Hematopoietic multipotent progenitor cell treated with erythropoietin and hydrocortisone succinate and interleukin-3 and kit ligand, for 6 days (in vitro differentiated cells): Measurements from ENCODE around the gene TMEM30A.
A peak's percentile ranks its signal among the peaks of the same experiment; 100 is the strongest.

Experiments
- DNase-seq: peaks from one replicate; pipeline ENCODE4 v3.0.0-alpha.2; 2015

Gene TMEM30A

DNA sequence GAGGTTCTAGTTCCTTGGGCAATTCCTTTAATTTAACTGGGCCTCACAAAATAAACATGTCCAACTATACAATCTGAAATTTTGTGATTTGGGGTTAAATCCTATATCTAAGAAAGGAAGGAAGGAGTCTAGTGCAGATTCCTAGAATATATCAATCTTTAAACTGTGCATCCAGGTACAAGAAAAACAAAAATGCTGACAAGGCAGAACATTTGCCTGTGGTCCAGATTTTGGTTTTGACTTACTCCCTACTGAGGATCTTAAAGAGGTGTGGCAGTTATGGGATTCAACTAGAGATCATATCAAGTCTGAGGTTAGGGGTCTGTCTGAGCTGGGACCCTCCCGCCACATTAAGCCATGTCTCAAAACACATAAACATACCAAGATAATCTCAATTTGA, 23.3 kb downstream of the TMEM30A start:
- no peak for DNase-seq

DNA sequence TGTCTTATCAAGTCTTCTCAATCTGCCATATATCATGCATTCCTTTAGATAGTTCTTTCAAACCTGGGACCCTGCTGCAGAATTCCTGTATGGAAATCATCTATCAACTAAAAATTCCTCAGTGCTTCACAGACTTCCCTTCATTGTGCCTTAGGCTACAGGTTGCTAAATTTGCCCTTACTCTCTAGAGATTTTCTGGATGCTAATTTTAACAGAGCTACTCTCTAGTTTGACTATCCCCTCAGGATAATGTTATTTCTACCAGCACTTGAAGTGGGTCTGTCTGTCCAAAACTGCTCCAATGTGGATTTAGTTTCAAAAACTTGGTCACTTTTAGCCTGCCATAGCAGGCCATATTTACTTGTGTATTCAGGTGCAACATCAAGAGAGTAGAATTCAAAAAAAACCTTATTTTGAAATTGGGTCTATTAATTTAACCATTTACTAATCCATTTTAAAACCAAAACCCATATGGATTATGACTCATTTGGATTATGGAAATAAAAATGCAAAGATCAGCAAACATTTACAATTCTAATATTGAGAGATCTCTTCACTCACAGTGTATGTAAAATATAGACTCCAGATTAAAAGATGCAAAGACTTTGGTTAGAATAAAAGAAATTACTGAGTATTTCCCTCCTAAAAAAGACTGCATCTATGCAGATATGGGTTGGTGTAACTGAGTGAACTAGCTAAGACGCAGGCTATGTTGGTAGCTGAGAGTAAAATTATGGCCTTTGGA, 27.1 kb downstream of the TMEM30A start:
- no peak for DNase-seq

DNA sequence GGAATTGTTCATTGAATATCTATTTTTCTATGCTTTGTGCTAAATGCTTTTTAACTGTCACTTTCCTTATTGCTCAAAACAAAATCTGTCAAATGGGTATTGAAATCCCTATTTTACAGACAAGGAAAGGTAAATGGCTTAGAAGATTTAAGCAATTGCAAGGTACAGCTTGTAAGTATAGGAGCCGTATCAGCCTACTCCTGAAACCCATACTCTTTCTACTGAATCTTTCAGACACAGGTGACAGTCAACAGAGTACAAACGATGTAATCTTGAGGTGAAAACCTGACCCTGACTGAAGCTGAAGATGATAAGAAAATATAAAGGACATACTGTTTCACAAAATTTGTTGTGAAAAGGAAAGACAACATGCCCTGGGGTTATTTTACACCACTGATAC, 34.0 kb downstream of the TMEM30A start:
- no peak for DNase-seq

DNA sequence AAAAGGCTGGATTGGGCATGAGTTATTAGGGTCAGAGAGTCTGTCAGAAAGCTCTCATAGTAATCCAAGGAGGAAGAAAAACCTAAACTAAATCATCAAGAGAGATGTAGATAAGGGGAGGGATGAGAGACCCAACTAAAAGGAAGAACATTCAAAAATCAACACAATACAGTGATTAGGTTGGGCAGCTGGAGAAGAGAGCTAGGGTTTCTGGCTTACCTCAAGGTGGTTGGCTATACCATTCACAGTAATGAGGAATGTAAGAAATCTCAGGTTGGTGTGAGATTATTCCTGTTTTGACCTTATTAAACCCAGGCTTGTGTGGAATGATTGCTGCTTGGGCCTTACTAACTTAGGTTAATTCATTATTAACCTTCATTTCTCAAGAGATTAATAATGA, 34.8 kb downstream of the TMEM30A start:
- DNase-seq: no peak

DNA sequence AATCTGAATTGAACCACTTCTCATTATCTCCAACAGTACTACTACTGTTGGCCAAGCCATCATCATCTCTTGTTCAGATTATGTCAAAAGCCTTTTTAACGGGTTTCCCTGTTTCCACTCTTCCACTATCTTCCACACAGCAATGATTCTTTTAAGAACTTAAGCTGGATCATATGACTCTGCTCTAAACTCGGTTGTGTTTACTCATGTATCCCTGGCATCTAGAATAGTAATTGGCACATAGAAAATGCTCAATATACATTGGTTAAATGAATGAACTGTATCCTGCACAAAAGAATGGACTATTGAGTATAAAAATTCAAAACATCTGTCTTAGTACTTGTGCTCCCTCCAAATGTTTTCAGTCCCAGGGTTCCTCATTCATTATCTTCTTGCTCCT, 38.2 kb downstream of the TMEM30A start:
- DNase-seq: no peak

DNA sequence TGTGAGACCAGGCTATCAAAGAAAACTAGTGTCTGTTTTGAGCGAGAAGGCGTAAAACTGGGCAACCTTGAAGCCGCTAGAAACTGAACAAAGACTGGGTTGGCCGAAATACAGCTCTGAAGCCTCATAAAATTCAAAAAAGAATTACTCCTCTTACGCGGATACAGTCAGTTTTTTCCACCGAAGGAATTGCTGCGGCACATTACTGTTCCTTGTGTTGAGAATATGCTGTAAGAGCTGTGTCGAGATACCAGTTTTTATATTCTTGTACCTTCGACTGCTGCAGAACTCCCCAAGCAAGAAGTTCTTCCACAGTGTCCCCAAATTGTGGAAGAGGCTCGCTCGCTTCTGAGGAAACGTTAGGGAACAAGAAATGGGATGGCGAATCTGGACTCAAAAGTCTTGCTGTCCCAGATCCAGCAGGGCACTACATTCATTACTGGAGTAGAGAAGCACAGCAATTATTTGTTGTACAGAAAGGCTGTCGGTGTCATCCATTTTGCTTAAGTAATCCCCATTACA, 40.5 kb downstream of the TMEM30A start:
- DNase-seq: peak; percentile 33

DNA sequence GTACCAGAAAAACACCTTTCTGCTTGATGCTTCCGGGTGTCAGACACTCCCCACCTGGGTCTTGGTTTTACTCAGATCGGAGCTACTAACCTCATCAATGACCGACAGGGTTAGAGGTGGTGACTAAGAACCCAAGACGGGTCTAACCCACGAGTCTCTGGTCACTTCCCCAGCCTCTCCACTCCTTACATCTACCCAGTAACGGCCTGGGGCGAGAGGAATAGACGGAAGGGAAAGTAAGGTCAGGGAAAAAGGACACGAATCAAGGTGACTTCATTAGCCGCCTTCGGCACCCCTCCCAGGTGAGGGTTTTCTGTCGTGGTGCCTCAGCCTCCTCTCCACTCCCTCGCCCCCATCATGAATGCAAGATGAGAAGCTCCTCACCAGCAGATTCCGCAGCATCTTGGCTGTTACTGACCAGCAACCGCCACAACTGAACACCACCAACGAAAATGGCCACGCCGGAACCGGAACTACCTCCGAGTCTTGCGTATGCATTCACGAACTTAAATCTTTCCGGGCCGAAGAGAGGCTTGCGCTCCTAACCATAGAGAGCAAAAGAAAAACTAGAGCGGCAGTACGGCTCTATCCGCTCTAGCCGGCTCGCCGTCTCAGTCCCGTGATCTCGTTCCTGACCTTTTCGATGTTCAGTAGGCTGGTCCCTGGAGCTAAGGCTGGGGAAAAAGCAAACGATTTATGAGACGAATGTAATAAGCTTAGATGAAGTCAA, 41.1 kb downstream of the TMEM30A start, which contains the start of gene COX7A2:
COX7A2 (minus strand) TSS at position 469 of the 730 bp plus-strand sequence; CDS start at position 402, 67 bp downstream.
- peak; percentile 99 for DNase-seq

DNA sequence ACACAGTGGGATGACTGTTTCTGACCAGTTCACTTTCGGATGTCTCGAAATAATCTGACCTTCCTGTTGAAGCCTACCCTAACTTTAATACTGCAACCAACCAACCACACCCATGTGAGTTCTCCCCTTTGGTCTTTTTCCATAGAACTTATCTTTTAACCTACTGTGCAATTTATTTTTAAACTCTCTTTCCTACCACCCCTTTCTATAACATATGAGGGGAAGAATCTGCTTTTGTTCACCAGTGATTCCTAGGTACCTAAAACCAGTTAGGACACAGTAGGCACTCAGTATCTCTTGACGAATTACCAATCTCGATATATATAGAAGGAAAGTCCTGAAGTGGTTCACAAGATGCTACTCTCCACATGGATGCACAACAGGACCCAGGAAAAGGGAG, 48.0 kb downstream of the TMEM30A start:
- DNase-seq: no peak

DNA sequence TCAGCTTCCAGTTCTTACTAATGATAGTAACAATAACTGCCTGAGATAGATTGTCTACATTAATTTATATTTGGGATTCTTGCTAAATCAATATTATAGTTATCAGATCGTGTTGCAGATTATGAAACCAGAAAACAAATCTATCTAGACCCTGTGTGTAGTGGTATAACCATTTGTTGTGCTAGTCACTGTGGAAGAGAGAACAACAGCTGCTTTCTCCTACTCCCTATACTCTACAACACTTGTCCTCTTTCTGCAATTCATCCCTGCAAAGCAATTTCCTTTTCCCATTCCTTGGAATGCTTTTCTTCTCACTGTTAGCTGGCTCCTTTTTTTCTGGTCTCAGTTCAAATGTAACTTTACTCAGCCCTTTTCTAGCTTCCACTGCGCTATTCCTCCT, 49.3 kb downstream of the TMEM30A start:
- DNase-seq: no peak

DNA sequence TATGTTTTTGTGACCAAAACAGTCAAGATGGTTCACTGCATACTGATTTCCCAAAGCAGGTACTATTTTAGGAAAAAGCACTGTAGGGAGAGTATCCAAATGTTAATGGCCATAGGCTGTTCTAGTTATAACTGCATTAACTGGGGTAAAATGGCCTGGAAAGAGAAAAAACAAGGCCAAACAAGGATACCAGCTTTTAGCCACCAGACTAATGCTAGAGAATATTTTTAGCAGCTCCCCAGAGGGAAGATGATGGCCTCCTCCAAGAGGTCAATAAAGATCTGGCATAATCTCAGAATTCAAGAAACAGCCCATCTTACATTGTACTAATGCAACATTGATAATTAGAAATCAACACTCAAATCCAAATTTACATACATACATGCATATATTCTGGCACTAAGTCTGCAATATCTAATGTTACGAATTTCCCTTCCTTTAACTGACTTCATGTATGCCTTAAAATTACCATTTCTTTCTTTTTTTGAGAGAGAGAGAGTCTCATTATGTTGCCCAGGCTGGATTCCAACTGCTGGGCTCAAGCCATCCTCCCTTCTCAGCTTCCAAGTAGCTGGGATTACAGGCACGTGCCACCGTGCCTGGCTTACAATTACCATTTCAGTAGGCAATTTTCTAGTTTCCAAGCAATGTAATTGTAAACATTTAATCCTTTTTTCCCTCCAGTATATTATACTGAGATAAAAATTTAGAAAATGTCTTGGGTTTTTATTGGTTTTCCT, 50.3 kb downstream of the TMEM30A start:
- no peak for DNase-seq

DNA sequence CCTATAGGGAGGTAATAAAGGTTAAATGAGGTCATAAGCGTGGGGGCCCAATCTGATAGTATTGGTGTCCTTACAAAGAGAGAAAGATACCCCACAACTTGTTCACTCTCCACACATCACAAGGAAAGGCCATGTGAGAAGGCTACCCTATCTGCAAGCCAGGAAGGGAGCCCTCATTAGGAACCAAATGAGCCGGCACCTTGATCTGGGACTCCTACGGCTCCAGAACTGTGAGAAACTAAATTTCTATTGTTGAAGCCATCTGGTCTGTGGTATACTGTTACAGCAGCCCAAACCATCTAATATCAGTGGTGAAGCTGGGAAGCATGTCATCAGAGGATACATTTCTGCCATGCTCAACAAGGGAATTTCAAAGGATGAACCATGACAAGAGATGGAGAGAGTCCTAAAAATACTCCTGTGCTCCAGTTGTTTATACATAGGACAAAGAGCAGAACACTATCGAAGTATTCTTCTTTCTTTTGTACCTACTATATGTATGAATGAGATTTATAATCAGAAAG, 51.4 kb downstream of the TMEM30A start:
- no peak for DNase-seq

DNA sequence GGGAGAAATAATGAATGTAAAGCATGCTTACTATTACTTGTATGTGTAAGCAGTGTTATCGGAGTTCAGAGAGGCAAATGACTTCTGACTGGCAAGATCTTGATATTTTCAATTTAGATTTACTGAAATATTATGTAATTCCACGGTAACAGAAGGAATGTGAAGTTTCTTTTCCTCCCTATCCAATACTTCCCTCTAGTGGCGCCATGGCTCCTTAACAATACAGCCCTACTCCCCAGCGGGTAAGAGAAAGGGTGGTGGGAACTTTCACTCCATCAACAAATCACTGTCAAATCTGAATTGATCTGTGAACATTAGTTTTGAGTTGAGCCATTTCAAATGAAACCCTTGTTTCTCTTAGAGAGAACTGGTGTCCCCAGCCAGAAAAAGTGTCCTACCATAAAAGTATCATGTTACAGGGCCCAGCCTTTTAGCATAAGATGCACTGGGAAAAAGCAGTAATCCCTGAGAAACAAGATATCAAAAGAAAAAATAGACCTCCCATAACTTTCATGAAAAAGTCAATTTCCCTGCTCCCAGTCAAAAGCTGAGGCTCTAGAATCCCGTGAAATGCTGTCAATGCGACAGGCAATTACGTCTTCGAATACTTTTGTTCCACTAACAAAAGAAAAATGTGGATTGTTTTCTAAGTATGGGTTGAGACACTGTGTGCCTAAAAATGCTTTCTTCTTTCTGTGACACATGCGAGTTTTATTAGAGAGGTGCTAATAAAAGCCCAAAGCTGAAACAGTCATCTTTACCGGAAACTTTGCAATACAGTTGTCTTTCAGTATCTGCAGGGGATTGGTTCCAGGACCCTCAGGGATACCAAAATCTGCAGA, 53.9 kb downstream of the TMEM30A start:
- DNase-seq: peak; percentile 38

DNA sequence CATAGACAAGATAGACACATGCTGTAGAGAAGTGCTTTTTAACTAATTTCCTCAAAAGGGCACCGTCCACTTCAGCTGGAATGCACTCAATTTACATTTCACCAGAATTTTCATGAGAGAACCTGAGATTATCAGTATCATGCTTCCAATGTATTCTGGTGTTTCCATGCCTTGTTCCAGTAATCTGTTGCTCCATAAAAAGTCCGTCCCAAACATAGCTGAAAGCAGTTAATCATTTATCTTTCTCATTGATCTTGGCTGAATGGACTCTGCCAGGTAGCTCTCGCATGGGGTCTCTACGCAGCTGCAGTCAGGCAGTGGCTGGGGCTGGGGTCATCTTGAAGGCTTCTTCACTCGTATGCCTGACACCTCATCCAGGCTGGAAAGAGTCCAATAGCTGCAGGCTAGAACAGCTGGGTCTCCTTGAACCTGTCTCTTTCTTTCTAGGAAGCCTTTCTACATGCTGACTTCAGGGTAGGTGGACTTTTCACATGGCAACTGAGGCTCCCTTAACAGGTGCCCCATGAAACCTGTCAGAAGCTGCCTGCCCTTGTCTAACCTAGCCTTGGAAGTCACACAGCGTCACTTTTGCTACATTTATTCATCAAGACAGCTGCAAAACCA, 60.2 kb downstream of the TMEM30A start:
- DNase-seq: no peak

DNA sequence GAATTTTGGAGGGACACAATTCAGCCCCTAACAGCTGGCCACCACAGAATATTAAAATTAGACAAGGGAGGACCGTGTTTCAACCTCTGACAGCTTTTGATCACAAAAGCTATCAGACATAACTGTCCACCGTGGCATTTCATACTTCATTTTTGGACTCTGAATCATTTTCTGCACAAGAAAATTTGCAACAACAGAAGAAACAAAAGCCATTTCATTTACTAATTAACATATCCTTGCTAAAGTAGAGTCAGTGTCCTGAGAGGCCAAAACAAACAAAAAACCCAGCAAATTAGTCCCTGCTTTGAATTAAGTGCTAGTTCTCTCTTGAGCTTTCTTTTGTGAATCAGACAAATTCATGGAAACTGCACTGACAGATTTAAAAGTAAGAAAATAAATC, 61.2 kb downstream of the TMEM30A start:
- DNase-seq: no peak

DNA sequence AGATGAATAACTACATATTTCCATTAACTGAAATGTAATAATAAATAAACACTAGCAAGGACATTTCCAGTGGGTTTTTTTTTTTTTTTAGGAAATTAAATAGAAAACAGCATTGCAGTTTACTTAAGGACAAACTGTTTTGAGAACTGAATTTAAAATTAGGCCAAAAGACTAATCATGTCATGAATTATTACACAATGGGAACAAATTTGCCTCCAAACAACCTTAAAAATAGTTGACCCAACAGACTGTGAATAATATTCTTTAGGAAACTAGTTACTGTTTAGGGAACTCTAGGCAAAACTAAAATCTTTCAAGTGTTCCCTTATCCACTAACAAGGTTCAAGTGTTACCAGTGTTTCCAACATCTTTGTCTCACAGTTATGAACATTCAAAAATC, 62.3 kb downstream of the TMEM30A start:
- DNase-seq: no peak

DNA sequence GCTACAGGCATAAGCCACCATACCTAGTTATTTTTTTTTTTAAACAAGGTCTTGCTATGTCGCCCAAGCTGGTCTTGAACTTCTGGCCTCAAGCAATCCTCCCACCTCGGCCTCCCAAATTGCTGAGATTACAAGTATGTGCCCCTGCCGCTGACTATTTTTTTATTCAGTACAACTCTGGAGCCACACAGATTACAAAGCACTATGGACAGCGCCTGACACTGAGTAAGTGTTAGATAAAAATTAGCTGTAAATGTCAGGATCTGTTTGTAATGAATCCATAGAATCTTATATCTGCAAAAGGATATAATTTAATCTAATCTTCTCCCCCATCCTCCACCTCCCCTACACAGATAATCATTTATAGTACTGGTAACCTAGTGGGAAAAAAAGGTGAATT, 63.5 kb downstream of the TMEM30A start:
- no peak for DNase-seq

DNA sequence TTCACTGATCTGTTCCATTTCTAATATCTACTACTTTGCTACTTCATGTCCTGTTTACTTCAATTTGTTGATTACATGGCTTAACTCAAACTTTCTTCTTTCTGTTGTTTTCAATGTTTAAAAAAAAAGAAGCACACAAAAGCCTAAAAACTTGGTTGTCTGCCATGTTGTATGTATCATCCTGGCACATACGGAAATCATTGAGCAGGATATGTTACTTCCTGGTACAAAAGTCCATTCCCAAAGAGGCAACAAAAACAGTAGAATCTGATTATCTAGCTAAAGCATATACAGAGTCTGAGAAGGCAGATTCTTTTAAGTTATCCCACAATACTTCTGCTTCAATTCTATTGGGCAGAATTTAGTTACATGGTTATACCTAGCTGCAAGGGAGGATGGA, 64.2 kb downstream of the TMEM30A start:
- DNase-seq: no peak

DNA sequence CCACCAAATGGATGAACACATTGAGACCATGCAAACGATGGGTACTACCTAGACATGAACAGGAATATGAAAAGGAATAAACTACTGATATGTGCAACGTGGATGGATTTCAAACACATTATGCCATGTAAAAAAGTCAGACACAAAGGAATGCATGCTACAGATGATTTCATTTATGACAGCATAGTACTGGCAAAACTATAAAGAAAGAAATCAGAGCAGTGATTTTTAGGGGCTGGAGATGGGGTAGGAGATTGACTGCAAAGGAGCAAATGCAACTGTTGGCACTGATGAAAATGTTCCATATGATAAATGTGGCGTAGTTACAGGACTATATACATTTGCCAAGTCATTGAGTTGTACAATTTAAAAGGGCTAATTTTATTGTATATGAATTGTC, 65.3 kb downstream of the TMEM30A start:
- DNase-seq: no peak

DNA sequence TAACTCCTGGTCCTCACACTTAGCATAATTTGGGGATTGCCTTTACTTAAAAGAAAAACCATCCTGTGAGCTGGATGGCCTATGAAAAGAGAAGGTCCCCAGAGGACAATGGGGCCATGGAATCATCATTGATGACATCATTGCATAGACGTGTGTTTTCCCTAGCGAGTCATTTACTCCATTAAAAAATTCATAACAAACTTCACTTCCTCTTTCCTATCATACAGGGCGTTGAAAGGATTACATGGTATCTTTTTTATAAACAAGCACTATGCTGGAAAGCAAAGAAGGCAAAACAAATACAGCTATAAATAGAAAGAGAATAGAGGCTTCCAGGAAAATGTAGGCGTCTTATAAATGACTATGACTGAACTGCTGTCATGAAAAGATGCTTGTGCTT, 67.4 kb downstream of the TMEM30A start:
- DNase-seq: no peak

DNA sequence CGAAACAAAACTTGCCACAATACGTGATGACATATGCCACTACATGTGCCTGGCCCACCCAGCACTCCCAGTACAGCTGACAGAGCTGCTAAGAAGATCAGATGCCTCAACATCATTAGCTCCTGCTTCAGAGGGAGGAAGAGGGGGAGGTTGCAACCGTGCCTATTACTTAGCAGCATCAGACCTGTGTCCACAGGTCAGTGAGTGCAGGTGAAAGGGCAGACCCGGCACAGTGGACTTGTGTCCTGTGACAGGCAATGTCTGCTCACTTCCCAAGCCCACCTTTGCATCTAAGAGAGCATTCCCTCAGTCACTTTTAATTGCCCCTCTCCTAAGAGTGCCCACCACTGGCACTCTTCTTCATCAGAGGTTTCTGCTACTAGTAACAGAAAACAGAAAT, 69.3 kb downstream of the TMEM30A start:
- no peak for DNase-seq

DNA sequence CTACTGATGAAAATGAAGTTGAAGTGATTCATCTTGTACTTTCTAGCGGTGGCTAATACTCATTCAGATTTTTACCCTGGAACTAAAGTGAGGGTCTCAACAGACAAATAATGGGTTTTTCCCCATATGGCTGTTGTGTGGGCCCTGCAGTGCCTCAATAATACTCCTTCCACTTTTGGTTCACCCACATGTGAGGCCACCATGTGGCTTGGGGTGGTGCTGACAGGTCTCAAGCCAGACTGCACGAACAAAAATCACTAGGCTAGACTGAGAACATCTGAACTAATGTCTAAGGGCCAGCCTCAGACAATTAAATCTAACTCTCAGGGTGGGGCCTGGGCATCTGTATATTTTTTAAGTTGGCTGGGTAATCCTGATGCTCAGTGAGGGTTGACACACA, 70.9 kb downstream of the TMEM30A start:
- no peak for DNase-seq

DNA sequence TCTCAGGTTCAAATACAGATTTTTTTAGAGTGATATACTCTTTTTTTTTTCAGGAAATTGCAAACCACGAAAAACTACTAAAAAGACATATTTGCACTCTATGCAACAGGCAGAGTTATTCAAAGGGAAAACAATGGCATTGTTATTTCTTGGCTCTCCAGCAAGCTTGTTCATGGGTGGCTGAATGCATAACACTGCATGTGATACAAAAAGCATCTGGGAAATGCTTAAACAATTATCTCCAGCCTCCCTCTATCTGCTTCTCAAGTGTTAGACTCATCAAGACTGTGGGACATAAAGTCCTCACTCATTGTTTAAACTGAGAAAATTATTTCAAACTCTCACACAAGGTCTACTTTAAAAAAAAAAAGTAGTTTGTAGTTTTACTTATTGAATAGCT, 71.5 kb downstream of the TMEM30A start:
- no peak for DNase-seq
